ENCODE data around the gene DNAJB6.

Gene DNAJB6

GRCh38 chr7:157466867-157467261 is 130.1 kb downstream of the DNAJB6 start:
- DNase-seq (ENCODE audit: low read depth, low spot score) = no peak

Measured in smooth muscle cell of the brain vasculature (primary cell).